ENCODE data around the gene CNTN1. TPM values are rescaled to one million over a fixed set of nuclear protein-coding genes. Genes with fewer than 3 reads are reported as not detected.

The CNTN1 gene
- total RNA-seq, 4 donors from 2014 or later = 0.40 to 3.9 (median 0.68) TPM

DNA sequence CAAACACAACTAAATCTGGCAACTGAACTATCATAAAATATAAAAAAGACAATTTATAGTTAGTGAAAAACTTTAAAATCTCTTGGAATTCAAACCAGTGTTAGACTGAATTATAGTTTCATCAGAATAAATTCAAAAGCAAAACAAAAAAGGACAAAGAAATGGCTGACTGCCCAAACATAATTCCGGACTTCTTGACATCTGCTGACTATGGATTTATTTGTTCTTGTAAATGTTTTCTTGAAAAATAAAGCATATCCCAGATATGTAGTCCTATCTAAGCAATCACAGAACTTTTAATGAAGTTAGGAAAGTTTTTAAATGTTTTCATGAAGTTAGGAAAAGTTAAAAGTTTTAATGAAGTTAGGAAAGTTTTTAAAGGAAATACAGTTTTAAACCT, 45.8 kb upstream of the CNTN1 start:
- Histone ChIP-seq H3K27me3 (no peaks in the 10 kb centered on the region), H3K27ac (no peak overlapping the region), H3K4me1 (no peaks in the 10 kb centered on the region), H3K36me3 (no peaks in the 10 kb centered on the region), H3K4me3 (no peak overlapping the region), H3K9me3 (no peaks in the 10 kb centered on the region)
- no peak for TF ChIP-seq POLR2A (IDR thresholded peaks at IDR 0.05)
- TF ChIP-seq, protein P1, sequence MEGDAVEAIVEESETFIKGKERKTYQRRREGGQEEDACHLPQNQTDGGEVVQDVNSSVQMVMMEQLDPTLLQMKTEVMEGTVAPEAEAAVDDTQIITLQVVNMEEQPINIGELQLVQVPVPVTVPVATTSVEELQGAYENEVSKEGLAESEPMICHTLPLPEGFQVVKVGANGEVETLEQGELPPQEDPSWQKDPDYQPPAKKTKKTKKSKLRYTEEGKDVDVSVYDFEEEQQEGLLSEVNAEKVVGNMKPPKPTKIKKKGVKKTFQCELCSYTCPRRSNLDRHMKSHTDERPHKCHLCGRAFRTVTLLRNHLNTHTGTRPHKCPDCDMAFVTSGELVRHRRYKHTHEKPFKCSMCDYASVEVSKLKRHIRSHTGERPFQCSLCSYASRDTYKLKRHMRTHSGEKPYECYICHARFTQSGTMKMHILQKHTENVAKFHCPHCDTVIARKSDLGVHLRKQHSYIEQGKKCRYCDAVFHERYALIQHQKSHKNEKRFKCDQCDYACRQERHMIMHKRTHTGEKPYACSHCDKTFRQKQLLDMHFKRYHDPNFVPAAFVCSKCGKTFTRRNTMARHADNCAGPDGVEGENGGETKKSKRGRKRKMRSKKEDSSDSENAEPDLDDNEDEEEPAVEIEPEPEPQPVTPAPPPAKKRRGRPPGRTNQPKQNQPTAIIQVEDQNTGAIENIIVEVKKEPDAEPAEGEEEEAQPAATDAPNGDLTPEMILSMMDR (IDR thresholded peaks at IDR 0.05) = no peak
- DNase-seq = no peak

DNA sequence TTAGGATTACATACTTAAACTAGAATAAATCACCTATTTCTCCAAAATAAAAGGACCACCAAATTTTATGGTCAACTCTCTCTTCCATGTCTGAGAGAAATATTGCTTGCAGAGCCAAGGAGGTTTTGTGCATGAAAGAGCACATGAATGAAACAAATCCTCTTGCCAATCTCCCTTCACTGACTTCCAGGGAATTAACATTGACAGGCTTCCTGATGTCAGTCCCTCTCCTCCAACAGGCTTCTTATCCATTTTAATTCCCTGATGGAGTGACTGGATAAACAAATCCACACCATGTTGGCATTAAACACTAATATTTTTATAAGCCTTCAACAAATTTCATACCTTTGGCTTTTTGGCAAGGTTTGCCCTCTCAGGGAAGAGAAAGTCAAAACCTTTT, 45.3 kb upstream of the CNTN1 start:
- Histone ChIP-seq H3K4me3 (no peak overlapping the region), H3K36me3 (no peaks in the 10 kb centered on the region), H3K4me1 (no peaks in the 10 kb centered on the region), H3K27me3 (no peaks in the 10 kb centered on the region), H3K27ac (no peak overlapping the region), H3K9me3 (no peaks in the 10 kb centered on the region)
- TF ChIP-seq, protein P1 (IDR thresholded peaks at IDR 0.05) = no peak
- no peak for TF ChIP-seq POLR2A (IDR thresholded peaks at IDR 0.05)
- DNase-seq = no peak

DNA sequence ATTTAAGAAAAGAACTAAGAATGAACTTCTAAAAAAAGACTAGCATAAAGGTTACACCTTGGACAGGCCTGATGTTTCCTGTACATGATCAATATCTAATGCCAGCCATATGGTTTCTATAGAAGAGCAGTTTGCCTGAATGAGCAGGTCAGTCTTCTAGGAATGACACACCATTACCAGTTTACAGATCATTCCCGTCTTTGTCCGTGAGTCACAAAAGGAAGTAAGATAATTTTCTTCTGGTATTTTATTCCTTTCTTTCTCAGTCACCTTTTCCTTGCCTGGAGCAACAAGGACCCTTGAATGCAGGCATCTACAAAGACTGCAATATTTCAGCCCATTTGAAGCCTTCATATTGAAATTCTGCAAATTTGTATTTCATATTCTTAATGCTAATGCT, 44.6 kb upstream of the CNTN1 start:
- Histone ChIP-seq H3K4me3 (no peak overlapping the region), H3K36me3 (no peaks in the 10 kb centered on the region), H3K4me1 (no peaks in the 10 kb centered on the region), H3K9me3 (no peaks in the 10 kb centered on the region), H3K27ac (no peak overlapping the region), H3K27me3 (no peaks in the 10 kb centered on the region)
- no peak for DNase-seq
- TF ChIP-seq, protein P1 (IDR thresholded peaks at IDR 0.05) = no peak
- no peak for TF ChIP-seq POLR2A (IDR thresholded peaks at IDR 0.05)

DNA sequence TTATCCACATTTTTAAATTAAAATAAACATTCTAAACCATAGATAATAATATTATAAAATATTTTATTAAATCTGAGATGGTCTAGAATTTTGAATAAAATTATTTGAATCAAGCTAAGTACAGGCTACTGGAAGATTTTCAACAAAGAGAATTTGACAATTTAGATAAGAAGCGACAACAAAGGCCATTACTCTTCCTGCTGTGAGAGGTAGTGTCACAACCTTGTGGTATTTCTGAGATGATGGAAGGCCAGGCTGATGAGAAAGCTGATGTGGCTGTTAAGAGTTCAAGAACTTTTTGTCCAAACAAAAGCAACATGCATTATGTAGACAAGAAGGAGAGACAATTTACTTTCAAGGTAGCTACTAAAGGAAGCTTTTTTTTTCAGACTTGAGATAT, 43.7 kb upstream of the CNTN1 start:
- H3K36me3 ChIP-seq = no peaks in the 10 kb centered on the region
- no peaks in the 10 kb centered on the region for H3K27me3 ChIP-seq
- no peaks in the 10 kb centered on the region for H3K4me1 ChIP-seq
- no peak for DNase-seq
- H3K4me3 ChIP-seq = no peak overlapping the region
- H3K9me3 ChIP-seq = no peaks in the 10 kb centered on the region
- TF ChIP-seq POLR2A (IDR thresholded peaks at IDR 0.05) = no peak
- TF ChIP-seq, protein P1 (IDR thresholded peaks at IDR 0.05) = no peak
- H3K27ac ChIP-seq = no peak overlapping the region

DNA sequence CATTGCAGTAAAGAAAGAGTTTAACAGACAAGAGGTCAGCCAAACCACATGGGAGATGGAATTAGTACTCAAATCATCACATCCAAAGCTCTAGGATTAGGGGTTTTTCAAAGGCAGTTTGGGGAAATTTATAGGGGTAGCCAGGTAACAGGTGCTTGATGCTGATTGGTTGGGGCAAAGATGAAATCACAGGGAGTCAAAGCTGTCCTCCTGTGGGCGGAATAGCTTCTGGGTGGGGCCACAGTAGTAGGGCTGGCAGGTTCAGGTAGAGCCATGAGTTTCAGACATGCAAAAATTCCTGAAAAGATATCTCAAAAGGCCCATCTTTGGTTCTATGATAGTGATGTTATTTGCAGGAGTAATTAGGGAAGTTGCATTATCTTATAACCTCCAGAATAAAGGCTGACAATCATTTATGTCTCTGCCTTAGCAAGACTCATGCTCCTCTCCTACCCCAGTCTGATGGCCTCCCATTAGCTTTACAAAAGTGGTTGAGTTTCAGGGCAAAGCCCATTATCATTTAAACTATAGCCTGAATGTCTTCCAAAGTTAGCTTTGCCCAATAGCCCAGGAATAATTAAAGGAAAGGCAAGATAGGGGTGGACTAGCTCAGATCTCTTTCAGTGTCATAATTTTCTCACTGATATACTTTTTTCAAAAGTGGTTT, 42.1 kb upstream of the CNTN1 start:
- Histone ChIP-seq H3K9me3 (no peaks in the 10 kb centered on the region), H3K4me3 (no peak overlapping the region), H3K27ac (no peak overlapping the region), H3K36me3 (no peaks in the 10 kb centered on the region), H3K27me3 (no peaks in the 10 kb centered on the region), H3K4me1 (no peaks in the 10 kb centered on the region)
- TF ChIP-seq, protein P1 (IDR thresholded peaks at IDR 0.05) = no peak
- TF ChIP-seq POLR2A (IDR thresholded peaks at IDR 0.05) = no peak
- DNase-seq = no peak

DNA sequence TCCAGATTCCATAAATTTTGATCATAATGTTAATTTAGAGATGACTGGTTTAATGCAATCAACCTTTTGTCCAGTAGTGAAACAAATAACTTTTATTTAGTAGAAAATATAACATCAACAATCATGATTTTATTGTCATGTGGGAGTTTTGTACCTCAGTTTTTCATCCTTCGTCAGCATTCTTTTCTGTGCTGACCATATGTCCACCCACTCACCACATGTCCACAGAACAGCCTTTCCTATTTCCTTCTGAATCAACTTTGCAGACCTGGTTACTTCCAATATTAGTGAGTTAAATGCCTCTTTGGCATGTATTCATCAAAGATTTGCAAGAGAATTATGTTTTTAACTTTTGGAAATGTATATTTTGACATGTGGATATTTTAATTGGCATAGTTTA, 36.8 kb upstream of the CNTN1 start:
- no peaks in the 10 kb centered on the region for H3K9me3 ChIP-seq
- no peaks in the 10 kb centered on the region for H3K36me3 ChIP-seq
- H3K4me3 ChIP-seq = no peak overlapping the region
- H3K27ac ChIP-seq = no peak overlapping the region
- TF ChIP-seq, protein P1 (IDR thresholded peaks at IDR 0.05) = no peak
- no peak for TF ChIP-seq POLR2A (IDR thresholded peaks at IDR 0.05)
- no peaks in the 10 kb centered on the region for H3K27me3 ChIP-seq
- no peaks in the 10 kb centered on the region for H3K4me1 ChIP-seq
- DNase-seq = no peak

All from Peyer's patch (tissue), 4 donors.